GM12878 (cell line): Measurements from ENCODE around the gene SETBP1. TPM values are rescaled to one million over a fixed set of nuclear protein-coding genes. Genes with fewer than 3 reads are reported as not detected.

Experiments used
- BCLAF1 ChIP-seq: fragments of 450-650 bp; IDR thresholded peaks from 2 replicates; pipeline ENCODE4 v1.6.1; 2017; ENCODE audit warnings: antibody characterized with exemption, mild to moderate bottlenecking, moderate library complexity
- HSF1 ChIP-seq: fragments of 150-350 bp; IDR thresholded peaks from 2 replicates; pipeline ENCODE4 v1.6.1; 2014; ENCODE audit warnings: mild to moderate bottlenecking, low read depth, low read length
- IKZF2 ChIP-seq, 2 experiments: fragments of 450-650 bp; IDR thresholded peaks; 2 replicates each; pipeline ENCODE4 v1.6.1; 2017; ENCODE audit warnings: mild to moderate bottlenecking in 2 of 2, moderate library complexity in 2 of 2
- KAT2A ChIP-seq: conservative IDR thresholded peaks from 2 replicates; pipeline ENCODE4 v1.6.1; 2011; ENCODE audit warnings: low read depth, low read length; ENCODE audit not compliant: control insufficient read depth
- SKIL ChIP-seq: fragments of 450-650 bp; IDR thresholded peaks from 2 replicates; pipeline ENCODE4 v1.6.1; 2017; ENCODE audit warnings: mild to moderate bottlenecking, low read depth, inconsistent platforms; ENCODE audit not compliant: poor library complexity, severe bottlenecking
- ZBTB33 ChIP-seq: fragments of 450-650 bp; IDR thresholded peaks from 2 replicates; pipeline ENCODE4 v1.6.1; 2017; ENCODE audit warnings: mild to moderate bottlenecking
- polyA plus RNA-seq, 11 experiments: library from polyadenylated mRNA; depleted of rRNA in 4 of 11; unstranded in 6 of 11; stranded (reverse) in 5 of 11; fragments of >200 nt; fragmentation: Nextera tagmentation in 4 of 11; fragmentation: Illumina TruSeq in 1 of 11; extraction: Ambion mirVana in 4 of 11; extraction: Trizol in 1 of 11; gene quantifications; 1 replicate in 1 of 11; 2 replicates in 10 of 11; pipeline versions ENCODE4 v1.2.1 to v1.2.3, GENCODE V29; 2011 to 2016; ENCODE audit warnings: inconsistent platforms in 2 of 11, missing spikeins in 2 of 11, low read depth in 1 of 11
- total RNA-seq, 4 experiments: library from RNA; depleted of rRNA in 3 of 4; stranded (reverse); fragments of >200 nt in 3 of 4; fragmentation: Illumina TruSeq in 1 of 4; extraction: Trizol in 1 of 4; gene quantifications; 2 replicates each; pipeline versions ENCODE4 v1.2.1 to v1.2.3, GENCODE V29; 2013 to 2021

SETBP1 gene
- total and polyA plus RNA-seq, 10 of the 15 experiments (the other 5 are each of a cell fraction or from before 2014, with no cell fraction given): 0.99 to 29.7 (median 8.3) TPM

- TF ChIP-seq IKZF2 (IDR thresholded peaks at IDR 0.05) (peak; percentile 10 to 12; a peak in 2 of 4 replicates), KAT2A (no peak), ZBTB33 (no peak), HSF1 (no peak), SKIL (no peak), BCLAF1 (no peak)
Observed at GRCh38 chr18:44681076-44681970, 635 bp downstream of the SETBP1 start (continued).
